Osteocyte (in vitro differentiated cells): ENCODE measurements around the gene CDH4. TPM values are rescaled to one million over a fixed set of nuclear protein-coding genes. Genes with fewer than 3 reads are reported as not detected.

Experiments
- DNase-seq: peaks from one replicate; pipeline ENCODE4 v3.0.0; 2021; ENCODE audit warnings: mixed read lengths; ENCODE audit not compliant: unreplicated experiment; ENCODE audit errors: extremely low spot score
- H3K27ac Mint-ChIP-seq: one replicate; pipeline ENCODE4 v1.8.0; 2021; ENCODE audit warnings: mild to moderate bottlenecking, mixed read lengths; ENCODE audit not compliant: unreplicated experiment
- H3K27me3 Mint-ChIP-seq: one replicate; pipeline ENCODE4 v1.8.0; 2021; ENCODE audit warnings: mixed read lengths; ENCODE audit not compliant: unreplicated experiment
- H3K36me3 Mint-ChIP-seq: one replicate; pipeline ENCODE4 v1.8.0; 2021; ENCODE audit warnings: mixed read lengths; ENCODE audit not compliant: unreplicated experiment
- H3K4me1 Mint-ChIP-seq: one replicate; pipeline ENCODE4 v1.8.0; 2021; ENCODE audit warnings: mixed read lengths; ENCODE audit not compliant: unreplicated experiment
- H3K4me3 Mint-ChIP-seq: one replicate; pipeline ENCODE4 v1.8.0; 2021; ENCODE audit warnings: mild to moderate bottlenecking, moderate library complexity, mixed read lengths; ENCODE audit not compliant: unreplicated experiment
- H3K9me3 Mint-ChIP-seq: one replicate; pipeline ENCODE4 v1.8.0; 2021; ENCODE audit warnings: mixed read lengths; ENCODE audit not compliant: unreplicated experiment
- CTCF ChIP-seq: fragments of 200-600 bp; sonication (generic); IDR thresholded peaks from 2 replicates; pipeline ENCODE4 v1.5.0; 2021; ENCODE audit warnings: antibody characterized with exemption, mild to moderate bottlenecking, moderate library complexity
- total RNA-seq: library from RNA; stranded (reverse); gene quantifications from 2 replicates; pipeline ENCODE4 v1.2.1, GENCODE V29; 2021

CDH4 gene
- total RNA-seq, 1 donor from 2014 or later, result 1.3 TPM

GRCh38 chr20:61759286-61760065 is 507.4 kb downstream of the CDH4 start:
- Mint-ChIP-seq H3K36me3 (no peaks in the 10 kb centered on the region), H3K9me3 (no peaks in the 10 kb centered on the region), H3K4me1 (no peaks in the 10 kb centered on the region), H3K27ac (no peak overlapping the region), H3K4me3 (no peak overlapping the region), H3K27me3 (peaks cover 12% of the 10 kb centered on the region)
- DNase-seq, result no peak
- TF ChIP-seq CTCF, result no peak

GRCh38 chr20:61760321-61760720 is 508.3 kb downstream of the CDH4 start:
- Mint-ChIP-seq H3K36me3 (no peaks in the 10 kb centered on the region), H3K4me1 (no peaks in the 10 kb centered on the region), H3K9me3 (no peaks in the 10 kb centered on the region), H3K4me3 (no peak overlapping the region), H3K27me3 (peaks cover 12% of the 10 kb centered on the region), H3K27ac (no peak overlapping the region)
- no peak for TF ChIP-seq CTCF
- no peak for DNase-seq

- Mint-ChIP-seq H3K4me3 (no peak overlapping the region), H3K36me3 (no peaks in the 10 kb centered on the region), H3K27ac (no peak overlapping the region), H3K27me3 (peaks cover 12% of the 10 kb centered on the region), H3K4me1 (no peaks in the 10 kb centered on the region), H3K9me3 (no peaks in the 10 kb centered on the region)
- TF ChIP-seq CTCF, result no peak
- no peak for DNase-seq
These were observed 508.7 kb downstream of the CDH4 start for GRCh38 chr20:61760731-61761130.

- H3K27ac Mint-ChIP-seq, result no peak overlapping the region
- H3K4me3 Mint-ChIP-seq, result no peak overlapping the region
- no peak for TF ChIP-seq CTCF
- no peaks in the 10 kb centered on the region for H3K9me3 Mint-ChIP-seq
- H3K27me3 Mint-ChIP-seq, result peaks cover 12% of the 10 kb centered on the region
- no peaks in the 10 kb centered on the region for H3K4me1 Mint-ChIP-seq
- no peaks in the 10 kb centered on the region for H3K36me3 Mint-ChIP-seq
- DNase-seq, result no peak
These were observed 509.5 kb downstream of the CDH4 start for GRCh38 chr20:61761453-61762166.

- H3K9me3 Mint-ChIP-seq, result no peaks in the 10 kb centered on the region
- no peak for TF ChIP-seq CTCF
- no peak overlapping the region for H3K4me3 Mint-ChIP-seq
- DNase-seq, result no peak
- no peaks in the 10 kb centered on the region for H3K36me3 Mint-ChIP-seq
- H3K27ac Mint-ChIP-seq, result no peak overlapping the region
- peaks cover 12% of the 10 kb centered on the region for H3K27me3 Mint-ChIP-seq
- no peaks in the 10 kb centered on the region for H3K4me1 Mint-ChIP-seq
These were observed 510.2 kb downstream of the CDH4 start for GRCh38 chr20:61762167-61762710.
